GM23338 (cell line): ENCODE results near the gene COL20A1. TPM values are rescaled to one million over a fixed set of nuclear protein-coding genes. Genes with fewer than 3 reads are reported as not detected.

Experiments
- ATAC-seq: fragments of 200-7000 bp; cut with Tn5 transposase; 3 replicates; pipeline ENCODE4 v1.9.1; 2020
- DNase-seq: peaks from one replicate; pipeline ENCODE4 v3.0.0-alpha.2; 2015; ENCODE audit warnings: low spot score
- H2AFZ ChIP-seq: fragments of 200-600 bp; sonication (generic); 2 replicates; pipeline ENCODE4 v1.8.0; 2016; ENCODE audit warnings: antibody characterized with exemption, mild to moderate bottlenecking, moderate library complexity
- H3F3A ChIP-seq: fragments of 200-600 bp; sonication (generic); replicated peaks from 2 replicates; pipeline ENCODE4 v1.8.0; 2017; ENCODE audit warnings: antibody characterized with exemption, mixed run types, low read depth
- H3K27ac ChIP-seq: fragments of 200-600 bp; sonication (generic); 2 replicates; pipeline ENCODE4 v1.6.1; 2016; ENCODE audit warnings: low read depth
- H3K27me3 ChIP-seq: fragments of 200-600 bp; sonication (generic); 2 replicates; pipeline ENCODE4 v1.8.0; 2016; ENCODE audit warnings: mild to moderate bottlenecking, mixed run types, moderate library complexity; ENCODE audit not compliant: insufficient read depth
- H3K36me3 ChIP-seq: fragments of 200-600 bp; sonication (generic); 2 replicates; pipeline ENCODE4 v1.8.0; 2016; ENCODE audit warnings: mild to moderate bottlenecking; ENCODE audit not compliant: insufficient read depth
- H3K4me1 ChIP-seq: fragments of 200-600 bp; sonication (generic); 2 replicates; pipeline ENCODE4 v1.8.0; 2016; ENCODE audit warnings: mild to moderate bottlenecking, moderate library complexity; ENCODE audit not compliant: insufficient read depth
- H3K4me2 ChIP-seq: fragments of 200-600 bp; sonication (generic); 2 replicates; pipeline ENCODE4 v1.7.1; 2017; ENCODE audit warnings: mixed run types
- H3K4me3 ChIP-seq: fragments of 200-600 bp; sonication (generic); 2 replicates; pipeline ENCODE4 v1.6.1; 2016; ENCODE audit warnings: mixed run types
- H3K79me2 ChIP-seq: fragments of 200-600 bp; sonication (generic); replicated peaks from 2 replicates; pipeline ENCODE4 v1.8.0; 2017; ENCODE audit warnings: mild to moderate bottlenecking; ENCODE audit not compliant: insufficient read depth
- H3K9me2 ChIP-seq: fragments of 200-600 bp; sonication (generic); 2 replicates; pipeline ENCODE4 v1.8.0; 2017; ENCODE audit not compliant: insufficient read depth
- H4K20me1 ChIP-seq: fragments of 200-600 bp; sonication (generic); replicated peaks from 2 replicates; pipeline ENCODE4 v1.8.0; 2017; ENCODE audit warnings: mild to moderate bottlenecking; ENCODE audit not compliant: insufficient read depth
- H3K27ac Mint-ChIP-seq: 2 replicates; pipeline ENCODE4 v1.8.0; 2020; ENCODE audit warnings: inconsistent platforms, mild to moderate bottlenecking, moderate library complexity, mixed read lengths
- H3K27me3 Mint-ChIP-seq: 3 replicates; pipeline ENCODE4 v1.8.0; 2022; ENCODE audit warnings: low read depth, mild to moderate bottlenecking, moderate library complexity, mixed read lengths, inconsistent platforms; ENCODE audit not compliant: insufficient read depth, poor library complexity
- H3K36me3 Mint-ChIP-seq: 3 replicates; pipeline ENCODE4 v1.8.0; 2021; ENCODE audit warnings: low read depth, mild to moderate bottlenecking, inconsistent platforms, moderate library complexity, mixed read lengths
- H3K4me1 Mint-ChIP-seq: 3 replicates; pipeline ENCODE4 v1.8.0; 2020; ENCODE audit warnings: mild to moderate bottlenecking, inconsistent platforms, mixed read lengths
- H3K4me3 Mint-ChIP-seq: 3 replicates; pipeline ENCODE4 v1.8.0; 2021; ENCODE audit warnings: moderate library complexity, mild to moderate bottlenecking, inconsistent platforms, mixed read lengths
- H3K9me3 Mint-ChIP-seq: 3 replicates; pipeline ENCODE4 v1.8.0; 2020; ENCODE audit warnings: moderate library complexity, mild to moderate bottlenecking, inconsistent platforms, mixed read lengths
- CREB1 ChIP-seq: fragments of 250-450 bp; sonication (Bioruptor Pico); IDR thresholded peaks from 2 replicates; pipeline ENCODE4 v1.5.0; 2020; ENCODE audit warnings: low read depth, mild to moderate bottlenecking, moderate library complexity
- EZH2phosphoT487 ChIP-seq: fragments of 200-600 bp; sonication (generic); IDR thresholded peaks from one replicate; pipeline ENCODE4 v1.8.1; 2018; ENCODE audit warnings: antibody characterized with exemption; ENCODE audit not compliant: unreplicated experiment
- JUNB ChIP-seq: IDR thresholded peaks from one replicate; pipeline ENCODE4 v1.6.1; 2016; ENCODE audit warnings: antibody characterized with exemption; ENCODE audit not compliant: unreplicated experiment
- NANOG ChIP-seq: IDR thresholded peaks from 2 replicates; pipeline ENCODE4 v1.6.1; 2016; ENCODE audit warnings: antibody characterized with exemption, borderline replicate concordance
- POLR2AphosphoS5 ChIP-seq: IDR thresholded peaks from 2 replicates; pipeline ENCODE4 v1.6.1; 2016; ENCODE audit warnings: antibody characterized with exemption, low read depth
- STAT1 ChIP-seq: IDR thresholded peaks from one replicate; pipeline ENCODE4 v1.6.1; 2016; ENCODE audit warnings: antibody characterized with exemption; ENCODE audit not compliant: unreplicated experiment
- ZNF114 ChIP-seq: fragments of 250-450 bp; sonication (Bioruptor Pico); IDR thresholded peaks from 2 replicates; pipeline ENCODE4 v1.5.0; 2020; ENCODE audit warnings: mild to moderate bottlenecking, moderate library complexity
- ZNF331 ChIP-seq: fragments of 250-450 bp; sonication (Bioruptor Pico); IDR thresholded peaks from 2 replicates; pipeline ENCODE4 v1.5.0; 2020; ENCODE audit warnings: low read depth, mild to moderate bottlenecking, moderate library complexity
- polyA plus RNA-seq: library from polyadenylated mRNA; unstranded; fragments of >200 nt; fragmentation: Nextera tagmentation; extraction: Ambion mirVana; gene quantifications from 2 replicates; pipeline ENCODE4 v1.2.1, GENCODE V29; 2016
- total RNA-seq: library from RNA; depleted of rRNA; stranded (reverse); fragments of >200 nt; shearing (Covaris generic); gene quantifications from 2 replicates; pipeline ENCODE4 v1.2.3, GENCODE V29; 2014
- TF ChIP-seq, protein P1 (sequence below): IDR thresholded peaks from 2 replicates; pipeline ENCODE4 v1.6.1; 2016; ENCODE audit warnings: antibody characterized with exemption
- TF ChIP-seq, protein P2 (sequence below): IDR thresholded peaks from one replicate; pipeline ENCODE4 v1.6.1; 2018; ENCODE audit warnings: antibody characterized with exemption; ENCODE audit not compliant: unreplicated experiment
- TF ChIP-seq, protein P3 (sequence below), 2 experiments: fragments of 200-600 bp in 1 of 2; sonication (generic) in 1 of 2; conservative IDR thresholded peaks; 2 replicates each; pipeline versions ENCODE4 v1.5.1 to v1.6.1; 2016 to 2017; ENCODE audit warnings: antibody characterized with exemption in 2 of 2, low read depth in 2 of 2, mild to moderate bottlenecking in 2 of 2, moderate library complexity in 1 of 2

COL20A1 gene
- total and polyA plus RNA-seq, 2 experiments from 2014 or later, result 0.28 to 0.79 TPM

DNA sequence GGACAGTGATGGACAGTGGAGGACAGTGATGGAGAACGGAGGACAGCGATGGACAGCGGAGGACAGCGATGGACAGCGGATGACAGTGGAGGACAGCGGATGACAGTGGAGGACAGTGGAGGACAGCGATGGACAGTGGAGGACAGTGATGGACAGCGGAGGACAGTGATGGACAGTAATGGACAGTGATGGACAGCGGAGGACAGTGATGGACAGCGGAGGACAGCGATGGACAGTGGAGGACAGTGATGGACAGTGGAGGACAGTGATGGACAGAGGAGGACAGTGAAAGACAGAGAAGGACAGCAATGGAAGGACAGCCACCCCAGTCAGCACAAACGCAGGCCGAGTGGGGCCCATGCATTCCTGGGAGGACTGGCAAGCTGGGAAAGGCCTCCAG, 35.4 kb upstream of the COL20A1 start:
- H3K36me3 ChIP-seq, result no peaks in the 10 kb centered on the region
- Mint-ChIP-seq H3K27me3 (peaks cover 48% of the 10 kb centered on the region), H3K27ac (no peak overlapping the region), H3K9me3 (no peaks in the 10 kb centered on the region), H3K36me3 (no peaks in the 10 kb centered on the region; the same call in 2 of the 3 replicates), H3K4me3 (no peak overlapping the region), H3K4me1 (peaks cover 24% of the 10 kb centered on the region)
- no peak overlapping the region for H3K27ac ChIP-seq
- peaks cover 29% of the 10 kb centered on the region for H3K27me3 ChIP-seq
- no peaks in the 10 kb centered on the region for H3F3A ChIP-seq
- H3K4me1 ChIP-seq, result no peaks in the 10 kb centered on the region; the same call in 1 of the 2 replicates
- no peak overlapping the region for H3K4me3 ChIP-seq
- H4K20me1 ChIP-seq, result no peaks in the 10 kb centered on the region
- no peak overlapping the region for H3K4me2 ChIP-seq
- TF ChIP-seq, protein P1, sequence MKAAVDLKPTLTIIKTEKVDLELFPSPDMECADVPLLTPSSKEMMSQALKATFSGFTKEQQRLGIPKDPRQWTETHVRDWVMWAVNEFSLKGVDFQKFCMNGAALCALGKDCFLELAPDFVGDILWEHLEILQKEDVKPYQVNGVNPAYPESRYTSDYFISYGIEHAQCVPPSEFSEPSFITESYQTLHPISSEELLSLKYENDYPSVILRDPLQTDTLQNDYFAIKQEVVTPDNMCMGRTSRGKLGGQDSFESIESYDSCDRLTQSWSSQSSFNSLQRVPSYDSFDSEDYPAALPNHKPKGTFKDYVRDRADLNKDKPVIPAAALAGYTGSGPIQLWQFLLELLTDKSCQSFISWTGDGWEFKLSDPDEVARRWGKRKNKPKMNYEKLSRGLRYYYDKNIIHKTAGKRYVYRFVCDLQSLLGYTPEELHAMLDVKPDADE, result no peak
- TF ChIP-seq STAT1 (no peak), ZNF114 (CRISPR knock-in tag) (no peak), POLR2AphosphoS5 (no peak), EZH2phosphoT487 (no peak), NANOG (no peak), ZNF331 (CRISPR knock-in tag) (no peak)
- ATAC-seq, result no peak
- no peak for DNase-seq
- no peak overlapping the region for H2AFZ ChIP-seq
- no peaks in the 10 kb centered on the region for H3K79me2 ChIP-seq
- no peaks in the 10 kb centered on the region for H3K9me2 ChIP-seq

DNA sequence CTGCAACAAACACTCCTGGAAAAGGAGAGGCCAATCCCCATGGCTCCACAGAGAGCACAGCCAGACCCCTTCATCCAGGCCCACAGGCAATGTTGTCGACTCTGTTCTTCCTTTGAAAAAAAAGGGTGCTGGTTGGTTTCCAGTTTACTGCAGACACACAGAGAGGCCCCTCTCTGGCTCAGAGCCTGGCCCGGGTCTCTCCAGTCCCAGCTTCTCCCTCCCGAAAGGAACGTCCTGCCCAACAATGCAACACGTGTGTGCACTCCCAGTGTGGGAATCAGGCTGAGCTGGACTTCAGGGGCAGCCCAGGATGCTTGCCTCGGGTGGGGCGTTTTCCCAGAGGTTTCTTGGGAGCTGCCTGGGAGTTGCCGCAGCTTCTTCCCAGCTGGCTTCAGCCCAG, 34.2 kb upstream of the COL20A1 start:
- H3K27me3 ChIP-seq, result peaks cover 19% of the 10 kb centered on the region
- TF ChIP-seq CREB1 (CRISPR knock-in tag) (no peak), POLR2AphosphoS5 (no peak), STAT1 (no peak), EZH2phosphoT487 (no peak), JUNB (no peak)
- TF ChIP-seq, protein P2, sequence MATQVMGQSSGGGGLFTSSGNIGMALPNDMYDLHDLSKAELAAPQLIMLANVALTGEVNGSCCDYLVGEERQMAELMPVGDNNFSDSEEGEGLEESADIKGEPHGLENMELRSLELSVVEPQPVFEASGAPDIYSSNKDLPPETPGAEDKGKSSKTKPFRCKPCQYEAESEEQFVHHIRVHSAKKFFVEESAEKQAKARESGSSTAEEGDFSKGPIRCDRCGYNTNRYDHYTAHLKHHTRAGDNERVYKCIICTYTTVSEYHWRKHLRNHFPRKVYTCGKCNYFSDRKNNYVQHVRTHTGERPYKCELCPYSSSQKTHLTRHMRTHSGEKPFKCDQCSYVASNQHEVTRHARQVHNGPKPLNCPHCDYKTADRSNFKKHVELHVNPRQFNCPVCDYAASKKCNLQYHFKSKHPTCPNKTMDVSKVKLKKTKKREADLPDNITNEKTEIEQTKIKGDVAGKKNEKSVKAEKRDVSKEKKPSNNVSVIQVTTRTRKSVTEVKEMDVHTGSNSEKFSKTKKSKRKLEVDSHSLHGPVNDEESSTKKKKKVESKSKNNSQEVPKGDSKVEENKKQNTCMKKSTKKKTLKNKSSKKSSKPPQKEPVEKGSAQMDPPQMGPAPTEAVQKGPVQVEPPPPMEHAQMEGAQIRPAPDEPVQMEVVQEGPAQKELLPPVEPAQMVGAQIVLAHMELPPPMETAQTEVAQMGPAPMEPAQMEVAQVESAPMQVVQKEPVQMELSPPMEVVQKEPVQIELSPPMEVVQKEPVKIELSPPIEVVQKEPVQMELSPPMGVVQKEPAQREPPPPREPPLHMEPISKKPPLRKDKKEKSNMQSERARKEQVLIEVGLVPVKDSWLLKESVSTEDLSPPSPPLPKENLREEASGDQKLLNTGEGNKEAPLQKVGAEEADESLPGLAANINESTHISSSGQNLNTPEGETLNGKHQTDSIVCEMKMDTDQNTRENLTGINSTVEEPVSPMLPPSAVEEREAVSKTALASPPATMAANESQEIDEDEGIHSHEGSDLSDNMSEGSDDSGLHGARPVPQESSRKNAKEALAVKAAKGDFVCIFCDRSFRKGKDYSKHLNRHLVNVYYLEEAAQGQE, result no peak
- TF ChIP-seq, protein P3, sequence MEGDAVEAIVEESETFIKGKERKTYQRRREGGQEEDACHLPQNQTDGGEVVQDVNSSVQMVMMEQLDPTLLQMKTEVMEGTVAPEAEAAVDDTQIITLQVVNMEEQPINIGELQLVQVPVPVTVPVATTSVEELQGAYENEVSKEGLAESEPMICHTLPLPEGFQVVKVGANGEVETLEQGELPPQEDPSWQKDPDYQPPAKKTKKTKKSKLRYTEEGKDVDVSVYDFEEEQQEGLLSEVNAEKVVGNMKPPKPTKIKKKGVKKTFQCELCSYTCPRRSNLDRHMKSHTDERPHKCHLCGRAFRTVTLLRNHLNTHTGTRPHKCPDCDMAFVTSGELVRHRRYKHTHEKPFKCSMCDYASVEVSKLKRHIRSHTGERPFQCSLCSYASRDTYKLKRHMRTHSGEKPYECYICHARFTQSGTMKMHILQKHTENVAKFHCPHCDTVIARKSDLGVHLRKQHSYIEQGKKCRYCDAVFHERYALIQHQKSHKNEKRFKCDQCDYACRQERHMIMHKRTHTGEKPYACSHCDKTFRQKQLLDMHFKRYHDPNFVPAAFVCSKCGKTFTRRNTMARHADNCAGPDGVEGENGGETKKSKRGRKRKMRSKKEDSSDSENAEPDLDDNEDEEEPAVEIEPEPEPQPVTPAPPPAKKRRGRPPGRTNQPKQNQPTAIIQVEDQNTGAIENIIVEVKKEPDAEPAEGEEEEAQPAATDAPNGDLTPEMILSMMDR (conservative IDR thresholded peaks at IDR 0.05; ENCODE audit: low read depth in 2 of 2), result no peak

More for the DNA sequence above, 34.2 kb upstream of the COL20A1 start:
- no peaks in the 10 kb centered on the region for H3K36me3 ChIP-seq
- DNase-seq, result no peak
- no peak overlapping the region for H3K4me3 ChIP-seq
- no peaks in the 10 kb centered on the region for H4K20me1 ChIP-seq
- H3K4me1 Mint-ChIP-seq, result peaks cover 22% of the 10 kb centered on the region
- no peak overlapping the region for H3K4me3 Mint-ChIP-seq
- no peaks in the 10 kb centered on the region; the same call in 1 of the 2 replicates for H3K4me1 ChIP-seq
- no peaks in the 10 kb centered on the region for H3K79me2 ChIP-seq
- H3K27me3 Mint-ChIP-seq, result peaks cover 43% of the 10 kb centered on the region
- H3F3A ChIP-seq, result no peaks in the 10 kb centered on the region
- no peak for ATAC-seq
- no peak overlapping the region for H2AFZ ChIP-seq
- H3K4me2 ChIP-seq, result no peak overlapping the region
- no peak overlapping the region for H3K27ac ChIP-seq
- H3K9me2 ChIP-seq, result no peaks in the 10 kb centered on the region
- H3K36me3 Mint-ChIP-seq, result no peaks in the 10 kb centered on the region; the same call in 2 of the 3 replicates
- H3K9me3 Mint-ChIP-seq, result no peaks in the 10 kb centered on the region
- no peak overlapping the region for H3K27ac Mint-ChIP-seq
